ELF-1 (cell line): ENCODE measurements around the gene SPRY4.
"Not testable (repeated sequence)": the region's sequence is repeated elsewhere in the genome, so short reads cannot be mapped to it uniquely, and the experiment has no call there.

Experiments used
- DNase-seq: peaks from one replicate; pipeline ENCODE4 v3.0.0-alpha.2; 2016; ENCODE audit warnings: low read depth, low spot score

Gene SPRY4

DNA sequence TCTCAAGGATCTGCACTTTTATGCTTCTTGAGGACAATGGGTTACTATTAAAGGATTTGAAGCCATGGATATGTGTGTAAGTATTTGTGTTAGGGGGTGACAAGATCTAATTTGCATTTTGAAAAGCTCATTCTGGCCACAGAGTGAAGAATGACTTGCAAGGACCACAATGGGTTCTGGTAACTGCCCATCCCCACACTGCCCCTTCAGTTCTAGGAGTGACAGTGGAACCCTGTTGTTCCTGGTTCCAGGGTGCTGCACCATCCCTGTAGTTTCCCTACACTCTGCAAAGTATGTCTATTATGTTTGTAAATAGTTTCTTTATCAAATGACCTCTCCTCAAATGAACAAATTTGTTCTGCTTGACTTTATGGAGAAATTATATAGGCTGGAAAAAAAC lies 9.7 kb upstream of the SPRY4 start:
- no peak for DNase-seq

DNA sequence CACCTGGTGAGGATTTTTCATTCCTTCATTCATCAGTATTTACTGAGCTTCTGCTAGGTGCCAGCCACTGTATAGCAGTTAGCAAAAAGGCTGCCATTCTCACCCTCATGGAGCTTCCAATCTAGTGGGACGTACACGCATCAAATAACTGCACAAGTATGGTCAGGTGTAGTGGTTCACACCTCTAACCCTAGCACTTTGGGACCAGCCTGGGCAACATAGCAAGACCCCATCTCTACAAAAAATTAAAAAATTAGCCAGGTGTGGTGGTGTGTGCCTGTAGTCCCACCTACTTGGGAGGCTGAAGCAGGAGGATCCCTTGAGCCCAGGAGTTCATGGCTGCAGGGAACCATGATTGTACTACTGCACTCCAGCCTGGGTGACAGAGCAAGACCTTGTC lies 8.9 kb upstream of the SPRY4 start:
- not testable (repeated sequence) for DNase-seq

DNA sequence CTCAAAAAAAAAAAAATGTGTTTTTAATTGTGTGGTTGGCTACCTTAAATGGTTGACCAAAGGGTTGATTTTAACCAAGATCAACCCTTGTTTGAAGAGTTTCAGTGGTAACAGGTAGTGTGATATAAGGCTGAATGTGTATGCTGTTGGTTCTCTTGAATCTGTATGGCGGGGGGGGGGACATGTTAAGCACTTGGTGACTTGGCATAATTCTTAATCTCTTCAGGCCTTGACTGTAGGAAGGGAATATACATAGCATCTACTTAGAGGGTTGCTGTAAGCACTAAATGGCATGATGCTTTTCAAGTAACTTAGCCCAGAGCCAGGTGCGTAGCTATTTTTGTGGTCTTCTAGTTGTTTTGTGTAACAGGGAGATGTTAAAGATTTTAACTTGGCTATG lies 5.6 kb upstream of the SPRY4 start:
- no peak for DNase-seq

DNA sequence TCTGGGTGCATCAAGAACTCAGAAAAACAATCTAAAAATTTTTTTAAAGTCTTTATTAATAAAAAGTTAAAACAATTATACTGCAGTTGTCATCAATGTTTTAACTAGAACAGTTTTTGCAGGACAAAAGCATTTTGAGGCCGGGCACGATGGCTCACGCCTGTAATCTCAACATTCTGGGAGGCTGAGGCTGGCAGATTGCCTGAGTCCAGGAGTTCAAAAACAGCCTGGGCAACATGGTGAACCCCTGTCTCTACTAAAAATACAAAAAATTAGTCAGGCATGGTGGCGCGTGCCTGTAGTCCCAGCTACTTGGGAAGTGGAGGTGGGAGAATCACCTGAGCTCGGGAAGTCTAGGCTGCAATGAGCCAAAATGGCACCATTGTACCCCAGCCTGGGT lies 5.2 kb upstream of the SPRY4 start:
- no peak for DNase-seq

GRCh38 chr5:142327111-142327842 lies 2.5 kb upstream of the SPRY4 start:
- peak; percentile 70 for DNase-seq

- no peak for DNase-seq
Measured at GRCh38 chr5:142326480-142326938, 1.7 kb upstream of the SPRY4 start.

GRCh38 chr5:142325725-142326479 lies 1.1 kb upstream of the SPRY4 start:
- peak; percentile 91 for DNase-seq

DNA sequence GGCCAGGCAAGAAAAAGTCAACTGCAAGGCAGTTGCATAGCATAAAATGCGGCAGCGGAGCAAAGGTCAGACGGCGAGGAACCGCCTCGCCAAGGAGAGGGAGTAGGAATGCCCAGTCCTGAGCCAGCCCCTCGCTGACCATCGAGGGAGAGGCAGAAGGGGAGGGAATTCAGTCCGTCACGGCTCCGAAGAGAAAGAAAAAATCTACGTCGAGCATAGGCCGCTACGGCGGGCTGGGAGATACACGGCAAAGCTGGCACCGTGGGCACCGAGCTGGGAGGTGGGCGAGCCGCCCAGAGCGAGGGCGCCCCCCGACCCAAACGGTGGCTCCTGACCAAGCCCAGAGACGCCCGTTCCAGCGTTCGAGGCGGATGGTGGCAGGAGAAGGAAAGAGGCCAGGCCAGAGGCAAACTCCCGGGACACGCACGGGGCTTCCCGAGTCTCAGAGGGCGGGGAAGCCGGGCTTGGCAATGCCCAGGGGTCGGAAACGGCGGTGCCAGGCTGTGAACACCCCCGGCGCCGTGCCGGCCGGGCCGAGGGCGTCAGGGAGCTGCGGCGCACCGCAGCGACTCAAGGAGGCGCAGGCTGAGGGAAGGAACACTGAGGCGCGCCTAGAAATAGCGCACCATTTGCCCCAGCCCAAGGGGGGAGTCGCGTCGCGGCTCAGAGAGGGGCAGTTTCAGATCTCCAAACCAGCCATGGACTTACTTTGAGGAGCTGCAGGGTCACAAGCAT lies 518 bp downstream of the SPRY4 start:
- DNase-seq, result peak; percentile 40

DNA sequence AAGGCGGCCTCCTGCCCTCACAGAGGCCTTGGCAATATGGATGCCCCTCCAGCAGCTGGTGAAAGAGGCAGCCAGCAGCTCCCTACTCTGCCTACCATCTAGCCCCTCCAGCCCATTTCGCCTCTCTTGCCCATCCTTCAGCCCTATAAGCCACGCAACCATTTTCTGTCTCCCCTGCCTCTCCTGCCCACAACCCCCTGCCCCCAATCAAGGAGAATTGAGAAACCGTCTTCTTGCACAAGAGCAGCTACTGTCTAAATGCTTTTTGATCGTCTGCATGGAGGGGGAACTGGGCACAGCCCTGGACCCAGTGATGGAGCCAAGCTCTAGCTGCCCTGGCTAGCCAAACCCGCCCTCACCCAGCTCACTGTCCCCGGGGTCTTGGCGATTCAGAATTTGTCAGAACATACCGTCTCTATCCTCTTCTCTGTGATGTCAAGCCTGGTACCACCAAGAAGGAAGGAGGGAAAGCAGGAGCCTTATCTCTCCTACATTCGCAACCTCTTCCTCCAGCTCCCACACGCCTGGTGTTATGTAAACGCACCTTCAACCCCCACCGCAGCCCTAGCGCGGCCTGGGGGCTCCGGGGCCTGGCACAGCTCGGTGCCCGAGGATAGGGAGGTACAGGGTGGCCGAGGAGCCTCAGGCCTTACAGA lies 1.2 kb downstream of the SPRY4 start:
- no peak for DNase-seq

- DNase-seq, result peak; percentile 47
Measured at GRCh38 chr5:142322747-142323479, 1.9 kb downstream of the SPRY4 start.

DNA sequence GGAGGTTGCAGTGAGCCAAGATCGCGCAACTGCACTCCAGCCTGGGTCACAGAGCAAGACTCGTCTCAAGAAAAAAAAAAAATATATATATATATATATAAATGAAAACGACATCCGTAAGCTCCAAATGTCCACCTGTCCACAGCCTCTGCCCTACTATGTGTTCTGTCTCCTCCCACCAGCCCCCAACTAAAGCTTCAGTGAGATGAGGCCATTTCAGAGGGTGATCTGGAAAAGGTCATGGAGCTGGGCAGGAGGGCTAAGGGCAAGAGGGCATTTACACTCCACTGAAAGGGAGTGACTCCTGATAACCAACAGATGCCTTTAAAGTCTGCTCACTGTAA lies 2.4 kb downstream of the SPRY4 start:
- DNase-seq, result no peak

- peak; percentile 55 for DNase-seq
Measured at GRCh38 chr5:142320851-142321560, 3.8 kb downstream of the SPRY4 start.

DNA sequence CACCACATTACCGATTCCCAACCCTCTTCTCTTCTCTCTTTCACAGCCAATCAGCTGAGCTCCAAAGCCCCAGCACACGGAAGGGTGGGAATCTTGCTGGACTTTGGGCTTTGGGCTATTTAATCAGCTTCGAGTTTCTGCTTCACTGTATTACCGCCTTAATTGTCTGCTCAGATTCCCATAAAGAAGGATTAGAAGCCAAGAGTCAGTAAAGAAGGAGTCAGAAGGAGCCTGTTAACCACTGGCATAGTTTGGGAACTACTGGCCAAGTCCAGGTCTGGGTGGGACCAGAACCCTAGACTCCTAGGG lies 4.4 kb downstream of the SPRY4 start:
- DNase-seq, result no peak

DNA sequence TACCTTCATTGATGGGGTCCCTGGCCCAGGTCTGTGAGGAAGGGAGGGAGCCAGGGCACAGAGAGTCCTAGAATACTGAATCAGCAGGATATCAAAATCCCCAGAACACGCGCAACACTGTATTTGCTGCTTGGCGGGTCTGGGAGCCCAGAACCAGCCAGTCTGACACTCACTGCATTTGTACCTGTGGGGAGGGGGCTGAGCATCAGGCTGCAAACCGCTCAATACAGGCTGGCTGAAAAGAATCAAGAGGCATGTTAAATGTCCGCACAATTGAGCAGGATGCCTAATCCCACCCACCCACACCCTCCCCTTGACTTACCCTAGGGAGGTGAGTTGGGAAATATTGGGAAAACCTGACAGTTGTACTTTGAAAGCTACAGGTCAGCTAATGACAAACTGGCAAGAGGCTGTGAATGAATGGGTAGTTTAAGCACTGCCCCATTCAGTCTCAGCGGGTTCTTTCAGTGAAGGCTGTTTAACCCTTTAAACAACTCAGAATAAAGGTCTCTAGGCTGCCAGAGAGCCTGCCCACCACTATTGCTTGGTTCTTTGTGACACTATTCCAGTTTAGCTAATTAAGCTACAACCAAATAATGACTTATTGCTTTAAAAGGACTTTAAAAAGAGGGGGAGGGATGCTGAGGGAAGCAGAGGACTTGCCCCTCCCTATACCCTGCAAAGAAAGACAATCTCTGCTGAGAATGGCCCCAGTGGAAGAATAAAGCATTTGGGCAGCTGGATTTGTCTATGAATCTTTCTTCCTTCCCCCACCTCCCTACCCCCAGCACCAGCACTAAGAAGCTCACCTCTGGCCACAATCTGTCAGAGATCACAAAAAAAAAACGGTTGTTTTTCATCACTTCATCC lies 5.0 kb downstream of the SPRY4 start:
- no peak for DNase-seq

DNA sequence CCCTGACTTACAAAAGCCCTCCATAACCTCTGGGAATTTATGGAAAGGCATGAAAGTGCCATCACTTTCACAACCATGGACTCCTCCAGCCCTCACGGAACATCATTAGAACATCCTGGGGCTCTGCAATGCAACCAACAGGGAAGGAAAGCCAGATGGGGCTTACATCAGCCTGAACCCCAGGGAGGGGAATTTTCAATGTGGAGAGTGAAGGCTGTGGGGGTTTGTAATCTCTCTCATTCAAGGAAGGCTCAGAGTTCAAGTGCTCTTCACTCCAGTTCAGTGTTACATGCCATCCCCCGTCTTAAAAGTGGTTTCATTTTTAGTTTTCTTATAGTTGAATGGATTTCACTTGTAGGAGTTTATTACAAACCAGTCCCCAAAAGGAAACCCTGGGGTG lies 5.7 kb downstream of the SPRY4 start:
- no peak for DNase-seq

DNA sequence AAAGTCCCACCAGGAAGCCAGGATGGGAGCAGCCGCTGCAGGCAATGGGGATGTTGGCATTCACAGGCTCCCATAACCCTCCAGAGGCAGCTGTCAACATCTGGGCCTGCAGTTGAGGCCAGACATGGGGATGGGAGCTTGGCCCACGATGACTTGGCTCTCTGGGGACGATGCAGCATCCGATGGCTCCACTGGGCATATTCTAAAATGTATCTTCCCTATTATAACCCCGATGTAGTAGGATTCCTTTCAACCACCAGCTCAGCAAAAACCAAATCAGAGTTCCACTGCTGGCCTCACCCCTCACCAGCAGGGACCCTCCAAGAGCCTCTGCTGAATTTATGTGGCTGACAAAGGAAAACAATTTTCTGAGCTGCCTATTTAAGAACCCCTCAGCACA lies 7.1 kb downstream of the SPRY4 start:
- DNase-seq, result no peak

- no peak for DNase-seq
Measured at GRCh38 chr5:142317173-142317572, 7.6 kb downstream of the SPRY4 start.

GRCh38 chr5:142316681-142317080 lies 8.1 kb downstream of the SPRY4 start:
- no peak for DNase-seq

DNA sequence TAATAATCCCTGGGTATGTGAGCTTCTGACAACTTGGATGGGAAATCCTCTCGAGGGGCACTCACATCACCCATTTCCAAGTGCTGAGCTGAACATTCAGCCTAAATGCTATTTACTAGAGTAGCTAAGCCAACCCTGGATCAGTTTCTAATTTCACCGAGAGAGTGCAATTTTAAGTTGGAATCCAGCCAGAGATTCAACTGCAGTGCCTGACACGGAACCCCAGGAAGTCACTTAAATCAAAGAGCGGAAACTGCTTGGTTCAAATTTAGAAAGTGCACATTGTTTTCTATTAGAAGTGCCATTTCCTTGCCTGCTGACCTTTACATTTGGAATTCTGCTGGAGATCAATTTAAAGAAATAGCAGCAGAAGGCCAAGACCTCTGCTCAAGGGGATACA lies 8.8 kb downstream of the SPRY4 start:
- no peak for DNase-seq
